ENCODE data around the gene CAPN2.

Gene CAPN2

DNA sequence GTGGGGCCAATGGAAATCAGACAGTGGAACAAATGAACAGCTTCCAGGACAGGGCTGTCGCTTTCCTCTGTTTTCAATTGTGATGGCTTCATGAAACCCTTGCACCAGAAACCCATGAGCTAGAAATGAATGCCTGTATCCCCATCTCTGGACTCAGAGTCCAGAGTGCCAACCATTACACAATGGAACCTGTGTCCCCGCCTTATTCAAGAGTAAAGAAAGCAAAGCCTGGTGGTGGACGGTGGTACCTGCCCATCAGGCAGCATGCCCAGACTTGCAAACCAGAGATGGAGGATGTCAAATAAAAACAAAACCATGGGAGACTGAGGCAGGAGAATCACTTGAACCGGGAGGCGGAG lies 4.4 kb upstream of the CAPN2 start:
- DNase-seq (ENCODE audit: low read depth): no peak
- H3K4me3 ChIP-seq (ENCODE audit: low read depth, low read length): no peak overlapping the region
- TF ChIP-seq, protein P1, sequence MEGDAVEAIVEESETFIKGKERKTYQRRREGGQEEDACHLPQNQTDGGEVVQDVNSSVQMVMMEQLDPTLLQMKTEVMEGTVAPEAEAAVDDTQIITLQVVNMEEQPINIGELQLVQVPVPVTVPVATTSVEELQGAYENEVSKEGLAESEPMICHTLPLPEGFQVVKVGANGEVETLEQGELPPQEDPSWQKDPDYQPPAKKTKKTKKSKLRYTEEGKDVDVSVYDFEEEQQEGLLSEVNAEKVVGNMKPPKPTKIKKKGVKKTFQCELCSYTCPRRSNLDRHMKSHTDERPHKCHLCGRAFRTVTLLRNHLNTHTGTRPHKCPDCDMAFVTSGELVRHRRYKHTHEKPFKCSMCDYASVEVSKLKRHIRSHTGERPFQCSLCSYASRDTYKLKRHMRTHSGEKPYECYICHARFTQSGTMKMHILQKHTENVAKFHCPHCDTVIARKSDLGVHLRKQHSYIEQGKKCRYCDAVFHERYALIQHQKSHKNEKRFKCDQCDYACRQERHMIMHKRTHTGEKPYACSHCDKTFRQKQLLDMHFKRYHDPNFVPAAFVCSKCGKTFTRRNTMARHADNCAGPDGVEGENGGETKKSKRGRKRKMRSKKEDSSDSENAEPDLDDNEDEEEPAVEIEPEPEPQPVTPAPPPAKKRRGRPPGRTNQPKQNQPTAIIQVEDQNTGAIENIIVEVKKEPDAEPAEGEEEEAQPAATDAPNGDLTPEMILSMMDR (IDR thresholded peaks at IDR 0.05; ENCODE audit: low read depth, low read length, missing control alignments): peak; percentile 27
- in situ Hi-C loops (cut with HindIII; ENCODE audit: low sequenced_read_pairs): no loop called here

DNA sequence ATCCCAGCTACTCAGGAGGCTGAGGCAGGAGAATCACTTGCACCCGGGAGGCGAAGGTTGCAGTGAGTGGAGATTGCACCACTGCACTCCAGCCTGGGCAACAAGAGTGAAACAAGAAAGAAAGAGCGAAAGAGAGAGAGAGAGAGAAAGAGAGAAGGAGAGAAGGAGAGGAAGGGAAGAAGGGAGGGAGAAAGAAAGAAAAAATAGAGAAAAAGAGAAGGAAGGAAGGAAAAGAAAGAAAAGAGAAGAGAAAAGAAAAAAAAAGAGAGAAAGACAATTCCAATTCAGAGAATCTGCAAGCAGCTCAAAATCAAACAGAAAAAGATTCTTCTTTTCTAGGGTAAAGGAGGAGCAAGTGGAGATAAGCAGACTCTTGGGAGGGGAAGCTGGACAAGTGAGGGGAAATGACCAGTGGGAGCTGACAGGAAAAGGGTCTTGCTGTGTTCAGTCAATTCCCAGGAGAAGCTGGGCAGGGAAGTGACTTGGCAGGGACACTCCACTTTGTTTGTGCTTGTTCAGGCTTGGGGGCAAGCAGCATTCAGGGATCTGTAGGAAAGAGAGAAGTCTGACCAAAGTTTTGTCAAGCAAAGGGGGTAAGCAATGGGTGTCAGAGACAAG lies 3.6 kb upstream of the CAPN2 start:
- TF ChIP-seq, protein P1 (IDR thresholded peaks at IDR 0.05; ENCODE audit: low read depth, low read length, missing control alignments): no peak
- DNase-seq (ENCODE audit: low read depth): no peak
- in situ Hi-C loops (cut with HindIII; ENCODE audit: low sequenced_read_pairs): no loop called here
- H3K4me3 ChIP-seq (ENCODE audit: low read depth, low read length): no peak overlapping the region

DNA sequence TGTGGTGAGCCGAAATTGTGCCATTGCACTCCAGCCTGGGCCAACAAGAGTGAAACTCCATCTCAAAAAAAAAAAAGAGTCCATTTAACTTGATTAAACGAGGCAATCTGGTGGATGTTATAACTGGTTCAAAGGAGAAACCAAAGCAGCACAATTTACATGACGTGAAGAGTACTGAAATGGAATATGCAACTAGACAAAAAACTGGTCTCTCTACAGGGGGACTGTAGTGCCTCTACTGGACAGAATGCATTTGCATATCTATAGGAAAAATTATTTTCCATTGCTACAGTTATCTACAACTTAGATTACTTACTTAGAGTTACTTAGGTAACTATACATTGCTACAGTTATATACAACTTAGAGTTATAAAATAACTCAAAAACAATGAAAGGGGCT lies 2.7 kb upstream of the CAPN2 start:
- in situ Hi-C loops (cut with HindIII; ENCODE audit: low sequenced_read_pairs): no loop called here
- DNase-seq (ENCODE audit: low read depth): no peak
- TF ChIP-seq, protein P1 (IDR thresholded peaks at IDR 0.05; ENCODE audit: low read depth, low read length, missing control alignments): peak; percentile 50
- no peak overlapping the region for H3K4me3 ChIP-seq (ENCODE audit: low read depth, low read length)

DNA sequence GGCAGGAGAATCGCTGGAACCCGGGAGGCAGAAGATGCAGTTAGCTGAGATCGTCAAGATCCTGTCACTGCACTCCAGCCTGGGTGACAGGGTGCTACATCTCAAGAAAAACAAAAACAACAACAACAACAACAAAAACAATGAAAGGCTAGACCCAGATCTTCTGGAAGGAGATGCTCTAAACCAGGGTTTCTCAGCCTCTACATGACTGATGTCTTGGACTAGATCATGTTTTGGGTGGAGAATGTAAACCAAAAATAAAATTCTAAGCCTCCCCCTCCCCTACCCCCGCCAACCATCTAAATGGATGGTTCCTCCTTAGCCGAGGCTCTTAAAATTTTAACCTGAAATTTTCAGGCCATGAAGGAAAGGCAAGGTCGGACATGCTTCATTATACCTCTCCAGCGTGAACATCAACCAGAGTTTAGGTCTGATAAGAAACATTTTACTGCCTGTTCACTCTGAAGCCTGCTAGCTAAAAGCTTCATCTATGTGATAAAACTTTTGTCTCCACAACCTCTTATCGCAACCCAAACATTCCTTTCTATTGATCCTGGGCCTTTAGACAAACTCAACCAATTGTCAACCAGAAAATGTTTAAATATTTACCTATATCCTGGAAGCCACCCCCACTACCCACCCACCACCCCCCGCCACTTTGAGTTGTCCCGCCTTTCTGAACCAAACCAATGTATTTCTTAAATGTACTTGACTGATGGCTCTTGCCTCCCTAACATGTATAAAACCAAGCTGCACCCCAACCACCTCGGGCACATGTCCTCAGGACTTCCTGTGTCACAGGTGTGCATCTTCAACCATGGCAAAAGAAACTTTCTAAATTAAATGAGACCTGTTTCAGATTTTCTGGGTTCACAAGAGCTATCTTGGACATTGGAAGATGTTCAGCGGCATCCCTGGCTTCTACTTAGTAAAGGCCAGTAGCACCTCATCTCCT lies 1.9 kb upstream of the CAPN2 start:
- no peak overlapping the region for H3K4me3 ChIP-seq (ENCODE audit: low read depth, low read length)
- in situ Hi-C loops (cut with HindIII; ENCODE audit: low sequenced_read_pairs): no loop called here
- TF ChIP-seq, protein P1 (IDR thresholded peaks at IDR 0.05; ENCODE audit: low read depth, low read length, missing control alignments): no peak
- DNase-seq (ENCODE audit: low read depth): no peak

DNA sequence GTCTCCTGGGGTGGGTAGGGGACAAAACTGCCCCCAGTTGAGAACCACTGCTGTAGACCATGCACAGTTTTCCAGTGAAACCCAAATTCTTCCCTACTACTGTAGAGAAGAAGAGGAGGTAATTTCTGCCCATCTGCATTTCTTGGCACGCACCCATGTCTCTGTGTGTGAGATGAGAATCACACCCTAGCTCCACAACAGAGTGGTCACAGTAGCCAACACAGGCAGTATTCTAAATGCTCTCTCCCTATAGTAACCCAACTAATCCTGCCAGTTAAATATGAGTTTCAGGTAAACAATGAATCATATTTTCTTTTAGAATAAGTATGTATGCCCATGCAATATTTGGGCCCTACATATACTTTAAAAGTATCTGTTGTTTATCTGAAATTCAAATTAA lies 1.2 kb upstream of the CAPN2 start:
- TF ChIP-seq, protein P1 (IDR thresholded peaks at IDR 0.05; ENCODE audit: low read depth, low read length, missing control alignments): no peak
- in situ Hi-C loops (cut with HindIII; ENCODE audit: low sequenced_read_pairs): no loop called here
- DNase-seq (ENCODE audit: low read depth): no peak
- no peak overlapping the region for H3K4me3 ChIP-seq (ENCODE audit: low read depth, low read length)

DNA sequence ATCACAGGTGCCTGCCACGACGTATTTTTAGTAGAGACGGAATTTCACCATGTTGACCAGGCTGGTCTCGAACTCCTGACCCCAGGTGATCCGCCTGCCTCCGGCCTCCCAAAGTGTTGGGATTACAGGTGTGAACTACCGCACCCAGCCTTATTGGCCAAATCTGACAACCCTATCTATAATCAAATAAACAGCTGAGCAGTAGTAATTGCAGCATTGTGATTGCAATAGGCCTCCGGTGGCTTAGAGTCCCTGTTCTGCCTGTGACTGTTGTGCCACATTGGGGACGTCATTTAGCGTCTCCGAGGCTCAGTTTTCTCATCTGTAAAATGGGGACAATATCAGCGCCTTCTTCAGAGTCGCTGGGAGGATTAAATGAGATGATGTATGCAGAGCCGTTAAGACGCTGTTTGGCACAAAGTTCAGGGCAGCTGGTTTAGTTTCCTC lies 569 bp upstream of the CAPN2 start:
- peak overlapping the region; percentile 2 for H3K4me3 ChIP-seq (ENCODE audit: low read depth, low read length)

More for the DNA sequence above, 569 bp upstream of the CAPN2 start:
- no peak for DNase-seq (ENCODE audit: low read depth)
- TF ChIP-seq, protein P1 (IDR thresholded peaks at IDR 0.05; ENCODE audit: low read depth, low read length, missing control alignments): no peak
- in situ Hi-C loops (cut with HindIII; ENCODE audit: low sequenced_read_pairs): no loop called here
